HEK293 (cell line): ENCODE results near the gene GOLGA6L2.

Source experiments
- CTCF ChIA-PET: fragments of 350-600 bp; formaldehyde crosslinking; extraction: SDS; loops from one replicate; lab custom pipeline; 2021; ENCODE audit warnings: antibody characterized with exemption; lab: Yijun Ruan, JAX
- POLR2A ChIA-PET: fragments of 300-600 bp; formaldehyde crosslinking; extraction: SDS; loops from one replicate; lab custom pipeline; 2020; ENCODE audit warnings: antibody characterized with exemption, inconsistent platforms; lab: Yijun Ruan, JAX
- H3K27ac ChIP-seq: fragments of 200-500 bp; sonication (Bioruptor generic); 2 replicates; pipeline ENCODE4 v1.5.1; 2014; ENCODE audit warnings: low read depth, low read length, control low read depth, inconsistent platforms; ENCODE audit errors: extremely low read depth
- H3K36me3 ChIP-seq, 2 experiments: fragments of 200-500 bp in 1 of 2; sonication (Bioruptor generic) in 1 of 2; 1 replicate in 1 of 2; 2 replicates in 1 of 2; pipeline ENCODE4 v1.5.1; 2014 to 2017; ENCODE audit warnings: inconsistent platforms in 2 of 2, low read length in 2 of 2; ENCODE audit not compliant: control insufficient read depth in 2 of 2, insufficient read depth in 1 of 2
- H3K4me1 ChIP-seq: fragments of 200-500 bp; sonication (Bioruptor generic); 2 replicates; pipeline ENCODE4 v1.5.1; 2014; ENCODE audit warnings: mild to moderate bottlenecking, low read length, inconsistent platforms; ENCODE audit not compliant: control insufficient read depth, insufficient read depth
- H3K4me3 ChIP-seq: 2 replicates; pipeline ENCODE4 v1.5.1; 2011; ENCODE audit warnings: low read depth, mild to moderate bottlenecking, control low read depth, low read length, moderate library complexity
- H3K9me3 ChIP-seq: fragments of 200-500 bp; sonication (Bioruptor generic); 2 replicates; pipeline ENCODE4 v1.5.1; 2014; ENCODE audit warnings: low read depth, low read length, inconsistent platforms; ENCODE audit not compliant: control insufficient read depth, insufficient read depth
- BCL11A ChIP-seq: fragments of 450-650 bp; formaldehyde crosslinking; IDR thresholded peaks from 2 replicates; pipeline ENCODE4 v1.5.1; 2016; ENCODE audit warnings: low read depth, missing biosample characterization, missing genetic modification characterization
- HOXD13 ChIP-seq: sonication (generic); formaldehyde crosslinking; IDR thresholded peaks from 2 replicates; pipeline ENCODE4 v1.8.0; 2022; ENCODE audit warnings: missing genetic modification reagents, borderline replicate concordance
- OSR2 ChIP-seq: fragments of 450-650 bp; formaldehyde crosslinking; IDR thresholded peaks from 2 replicates; pipeline ENCODE4 v1.5.1; 2016; ENCODE audit warnings: missing biosample characterization, missing genetic modification characterization
- REPIN1 ChIP-seq: fragments of 450-650 bp; formaldehyde crosslinking; IDR thresholded peaks from 2 replicates; pipeline ENCODE4 v1.5.1; 2017; ENCODE audit warnings: missing biosample characterization, missing genetic modification characterization, low read depth
- SP3 ChIP-seq: fragments of 450-650 bp; formaldehyde crosslinking; IDR thresholded peaks from 2 replicates; pipeline ENCODE4 v1.5.1; 2016; ENCODE audit warnings: missing biosample characterization, missing genetic modification characterization
- ZFP41 ChIP-seq: fragments of 450-650 bp; formaldehyde crosslinking; IDR thresholded peaks from 2 replicates; pipeline ENCODE4 v1.5.1; 2016; ENCODE audit warnings: missing biosample characterization, missing genetic modification characterization, borderline replicate concordance
- ZNF10 ChIP-seq: fragments of 450-650 bp; formaldehyde crosslinking; IDR thresholded peaks from 2 replicates; pipeline ENCODE4 v1.5.1; 2017; ENCODE audit warnings: missing biosample characterization, missing genetic modification characterization
- ZNF214 ChIP-seq: fragments of 450-650 bp; formaldehyde crosslinking; IDR thresholded peaks from 2 replicates; pipeline ENCODE4 v1.5.1; 2017; ENCODE audit warnings: missing biosample characterization, mild to moderate bottlenecking, missing genetic modification characterization, borderline replicate concordance
- ZNF239 ChIP-seq: fragments of 450-650 bp; formaldehyde crosslinking; IDR thresholded peaks from 2 replicates; pipeline ENCODE4 v1.5.1; 2016; ENCODE audit warnings: missing biosample characterization, missing genetic modification characterization
- ZNF501 ChIP-seq: fragments of 450-650 bp; formaldehyde crosslinking; IDR thresholded peaks from 2 replicates; pipeline ENCODE4 v1.5.1; 2016; ENCODE audit warnings: missing biosample characterization, missing genetic modification characterization
- ZNF645 ChIP-seq: fragments of 450-650 bp; formaldehyde crosslinking; IDR thresholded peaks from 2 replicates; pipeline ENCODE4; 2016; ENCODE audit warnings: missing biosample characterization, missing genetic modification characterization
- ZNF692 ChIP-seq: fragments of 450-650 bp; formaldehyde crosslinking; IDR thresholded peaks from 2 replicates; pipeline ENCODE4 v1.5.1; 2016; ENCODE audit warnings: missing biosample characterization, missing genetic modification characterization
- ZNF768 ChIP-seq: fragments of 450-650 bp; formaldehyde crosslinking; IDR thresholded peaks from 2 replicates; pipeline ENCODE4 v1.5.1; 2018; ENCODE audit warnings: missing biosample characterization, mild to moderate bottlenecking, missing genetic modification characterization
- TF ChIP-seq, protein P1 (sequence below): fragments of 450-650 bp; formaldehyde crosslinking; IDR thresholded peaks from 2 replicates; pipeline ENCODE4 v1.5.1; 2016; ENCODE audit warnings: missing biosample characterization, missing genetic modification characterization, low read depth
- TF ChIP-seq, protein P2 (sequence below): fragments of 450-650 bp; formaldehyde crosslinking; IDR thresholded peaks from 2 replicates; pipeline ENCODE4 v1.5.1; 2016; ENCODE audit warnings: missing biosample characterization, missing genetic modification characterization
- TF ChIP-seq, protein P3 (sequence below): fragments of 450-650 bp; formaldehyde crosslinking; IDR thresholded peaks from 2 replicates; pipeline ENCODE4 v1.5.1; 2016; ENCODE audit warnings: missing biosample characterization, missing genetic modification characterization, borderline replicate concordance

Gene GOLGA6L2

DNA sequence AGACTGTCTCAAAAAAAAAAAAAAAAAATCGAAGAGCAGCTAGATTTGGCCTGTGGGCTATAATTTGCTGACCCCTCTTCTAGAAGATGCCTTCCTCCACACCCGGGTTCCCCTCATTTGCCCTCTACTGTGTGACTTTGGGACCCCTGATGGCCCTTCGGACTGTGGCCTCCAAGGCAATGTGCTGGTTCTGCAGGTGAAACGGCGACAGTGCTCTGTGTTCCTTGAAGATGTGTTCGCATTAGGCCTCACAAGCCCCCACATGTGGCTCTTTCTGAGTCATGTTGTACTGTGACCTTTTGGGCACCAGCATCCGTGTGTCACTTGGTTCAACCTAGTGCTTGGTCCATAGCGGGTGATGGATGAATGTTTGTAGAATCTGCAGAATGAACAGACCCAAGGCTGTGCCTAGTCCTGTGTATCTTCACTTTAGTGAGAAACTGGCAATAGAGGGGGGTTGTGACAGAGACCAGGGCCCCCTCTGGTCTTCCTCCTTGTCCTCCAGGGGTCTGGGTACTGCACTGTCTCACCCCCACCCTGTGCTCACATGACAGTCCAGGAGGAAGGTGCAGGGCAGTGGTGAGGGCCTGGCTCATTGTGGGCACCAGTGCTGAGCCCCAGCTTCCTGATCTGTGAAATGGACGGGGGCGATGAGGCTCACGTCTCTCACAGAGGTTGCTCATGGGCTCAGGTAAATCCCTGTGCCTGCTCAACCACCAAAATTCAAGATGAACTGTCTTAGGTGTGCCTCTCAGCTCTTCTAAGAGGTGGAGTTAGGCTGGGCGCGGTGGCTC lies 22.7 kb downstream of the GOLGA6L2 start:
- TF ChIP-seq HOXD13 (CRISPR knock-in tag) (no peak), ZNF501 (tag by site-specific recombination) (no peak), ZNF10 (no peak), ZFP41 (tag by site-specific recombination) (no peak), ZNF239 (no peak), REPIN1 (tag by site-specific recombination) (no peak), ZNF214 (tag by site-specific recombination) (no peak), BCL11A (no peak), ZNF645 (tag by site-specific recombination) (no peak), OSR2 (tag by site-specific recombination) (no peak), SP3 (tag by site-specific recombination) (no peak), ZNF692 (tag by site-specific recombination) (no peak), ZNF768 (tag by site-specific recombination) (no peak)
- TF ChIP-seq, protein P1, sequence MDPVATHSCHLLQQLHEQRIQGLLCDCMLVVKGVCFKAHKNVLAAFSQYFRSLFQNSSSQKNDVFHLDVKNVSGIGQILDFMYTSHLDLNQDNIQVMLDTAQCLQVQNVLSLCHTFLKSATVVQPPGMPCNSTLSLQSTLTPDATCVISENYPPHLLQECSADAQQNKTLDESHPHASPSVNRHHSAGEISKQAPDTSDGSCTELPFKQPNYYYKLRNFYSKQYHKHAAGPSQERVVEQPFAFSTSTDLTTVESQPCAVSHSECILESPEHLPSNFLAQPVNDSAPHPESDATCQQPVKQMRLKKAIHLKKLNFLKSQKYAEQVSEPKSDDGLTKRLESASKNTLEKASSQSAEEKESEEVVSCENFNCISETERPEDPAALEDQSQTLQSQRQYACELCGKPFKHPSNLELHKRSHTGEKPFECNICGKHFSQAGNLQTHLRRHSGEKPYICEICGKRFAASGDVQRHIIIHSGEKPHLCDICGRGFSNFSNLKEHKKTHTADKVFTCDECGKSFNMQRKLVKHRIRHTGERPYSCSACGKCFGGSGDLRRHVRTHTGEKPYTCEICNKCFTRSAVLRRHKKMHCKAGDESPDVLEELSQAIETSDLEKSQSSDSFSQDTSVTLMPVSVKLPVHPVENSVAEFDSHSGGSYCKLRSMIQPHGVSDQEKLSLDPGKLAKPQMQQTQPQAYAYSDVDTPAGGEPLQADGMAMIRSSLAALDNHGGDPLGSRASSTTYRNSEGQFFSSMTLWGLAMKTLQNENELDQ = no peak
- TF ChIP-seq, protein P2, sequence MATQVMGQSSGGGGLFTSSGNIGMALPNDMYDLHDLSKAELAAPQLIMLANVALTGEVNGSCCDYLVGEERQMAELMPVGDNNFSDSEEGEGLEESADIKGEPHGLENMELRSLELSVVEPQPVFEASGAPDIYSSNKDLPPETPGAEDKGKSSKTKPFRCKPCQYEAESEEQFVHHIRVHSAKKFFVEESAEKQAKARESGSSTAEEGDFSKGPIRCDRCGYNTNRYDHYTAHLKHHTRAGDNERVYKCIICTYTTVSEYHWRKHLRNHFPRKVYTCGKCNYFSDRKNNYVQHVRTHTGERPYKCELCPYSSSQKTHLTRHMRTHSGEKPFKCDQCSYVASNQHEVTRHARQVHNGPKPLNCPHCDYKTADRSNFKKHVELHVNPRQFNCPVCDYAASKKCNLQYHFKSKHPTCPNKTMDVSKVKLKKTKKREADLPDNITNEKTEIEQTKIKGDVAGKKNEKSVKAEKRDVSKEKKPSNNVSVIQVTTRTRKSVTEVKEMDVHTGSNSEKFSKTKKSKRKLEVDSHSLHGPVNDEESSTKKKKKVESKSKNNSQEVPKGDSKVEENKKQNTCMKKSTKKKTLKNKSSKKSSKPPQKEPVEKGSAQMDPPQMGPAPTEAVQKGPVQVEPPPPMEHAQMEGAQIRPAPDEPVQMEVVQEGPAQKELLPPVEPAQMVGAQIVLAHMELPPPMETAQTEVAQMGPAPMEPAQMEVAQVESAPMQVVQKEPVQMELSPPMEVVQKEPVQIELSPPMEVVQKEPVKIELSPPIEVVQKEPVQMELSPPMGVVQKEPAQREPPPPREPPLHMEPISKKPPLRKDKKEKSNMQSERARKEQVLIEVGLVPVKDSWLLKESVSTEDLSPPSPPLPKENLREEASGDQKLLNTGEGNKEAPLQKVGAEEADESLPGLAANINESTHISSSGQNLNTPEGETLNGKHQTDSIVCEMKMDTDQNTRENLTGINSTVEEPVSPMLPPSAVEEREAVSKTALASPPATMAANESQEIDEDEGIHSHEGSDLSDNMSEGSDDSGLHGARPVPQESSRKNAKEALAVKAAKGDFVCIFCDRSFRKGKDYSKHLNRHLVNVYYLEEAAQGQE (tag by site-specific recombination) = no peak
- TF ChIP-seq, protein P3, sequence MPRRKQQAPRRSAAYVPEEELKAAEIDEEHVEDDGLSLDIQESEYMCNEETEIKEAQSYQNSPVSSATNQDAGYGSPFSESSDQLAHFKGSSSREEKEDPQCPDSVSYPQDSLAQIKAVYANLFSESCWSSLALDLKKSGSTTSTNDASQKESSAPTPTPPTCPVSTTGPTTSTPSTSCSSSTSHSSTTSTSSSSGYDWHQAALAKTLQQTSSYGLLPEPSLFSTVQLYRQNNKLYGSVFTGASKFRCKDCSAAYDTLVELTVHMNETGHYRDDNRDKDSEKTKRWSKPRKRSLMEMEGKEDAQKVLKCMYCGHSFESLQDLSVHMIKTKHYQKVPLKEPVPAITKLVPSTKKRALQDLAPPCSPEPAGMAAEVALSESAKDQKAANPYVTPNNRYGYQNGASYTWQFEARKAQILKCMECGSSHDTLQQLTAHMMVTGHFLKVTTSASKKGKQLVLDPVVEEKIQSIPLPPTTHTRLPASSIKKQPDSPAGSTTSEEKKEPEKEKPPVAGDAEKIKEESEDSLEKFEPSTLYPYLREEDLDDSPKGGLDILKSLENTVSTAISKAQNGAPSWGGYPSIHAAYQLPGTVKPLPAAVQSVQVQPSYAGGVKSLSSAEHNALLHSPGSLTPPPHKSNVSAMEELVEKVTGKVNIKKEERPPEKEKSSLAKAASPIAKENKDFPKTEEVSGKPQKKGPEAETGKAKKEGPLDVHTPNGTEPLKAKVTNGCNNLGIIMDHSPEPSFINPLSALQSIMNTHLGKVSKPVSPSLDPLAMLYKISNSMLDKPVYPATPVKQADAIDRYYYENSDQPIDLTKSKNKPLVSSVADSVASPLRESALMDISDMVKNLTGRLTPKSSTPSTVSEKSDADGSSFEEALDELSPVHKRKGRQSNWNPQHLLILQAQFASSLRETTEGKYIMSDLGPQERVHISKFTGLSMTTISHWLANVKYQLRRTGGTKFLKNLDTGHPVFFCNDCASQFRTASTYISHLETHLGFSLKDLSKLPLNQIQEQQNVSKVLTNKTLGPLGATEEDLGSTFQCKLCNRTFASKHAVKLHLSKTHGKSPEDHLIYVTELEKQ (tag by site-specific recombination) = no peak
- ChIA-PET POLR2A (no interaction called here), CTCF (no interaction called here)
- no peaks in the 10 kb centered on the region for H3K36me3 ChIP-seq
- no peaks in the 10 kb centered on the region for H3K4me1 ChIP-seq
- H3K9me3 ChIP-seq = no peaks in the 10 kb centered on the region
- no peak overlapping the region for H3K27ac ChIP-seq
- no peak overlapping the region for H3K4me3 ChIP-seq
